ENCODE results near the gene KAT8. TPM values are rescaled to one million over a fixed set of nuclear protein-coding genes. Genes with fewer than 3 reads are reported as not detected.
"Not testable (repeated sequence)": the region's sequence is repeated elsewhere in the genome, so short reads cannot be mapped to it uniquely, and the experiment has no call there.

KAT8 gene
- total and polyA plus RNA-seq, 9 of the 15 experiments (the other 6 are each of a cell fraction or from before 2014, with no cell fraction given), result 10.0 to 98.5 (median 76.4) TPM

- POLR2A ChIA-PET, result interaction anchor here (2.9 kb wide), 1 partner anchor 11 kb away, joined by 22 read pairs; the partner anchor contains the start of gene FUS
- 43% methylated on average over 1 of the region's 2 CpGs for WGBS (ENCODE audit: insufficient coverage, low coverage, missing lambda C conversion rate)
- CTCF ChIA-PET (ENCODE audit: low intra/inter-chr PET ratio), result no interaction called here
- Histone ChIP-seq H3K27ac (ENCODE audit: extremely low read depth, low read depth, low read length) (no peak overlapping the region), H3K9me3 (replicated peaks; ENCODE audit: control insufficient read depth, insufficient read depth, low read depth, low read length) (no peaks in the 10 kb centered on the region), H3K9ac (ENCODE audit: insufficient read depth in 1 of 2, low read depth in 2 of 2, low read length in 2 of 2) (no peak overlapping the region), H4K20me1 (replicated peaks; ENCODE audit: control insufficient read depth, insufficient read depth, low read length) (no peaks in the 10 kb centered on the region), H3K27me3 (ENCODE audit: control insufficient read depth in 2 of 2, insufficient read depth in 2 of 2, low read length in 2 of 2) (no peaks in the 10 kb centered on the region), H3K4me1 (replicated peaks in 1 of 2; ENCODE audit: control insufficient read depth in 2 of 2, insufficient read depth in 2 of 2, low read length in 2 of 2) (peaks cover 0 to 3% of the 10 kb centered on the region in 2 experiments; a peak in 3 of 5 replicates), H3K9me1 (ENCODE audit: control insufficient read depth, insufficient read depth, low read length) (no peaks in the 10 kb centered on the region), H3K36me3 (ENCODE audit: control insufficient read depth, insufficient read depth, low read length) (no peaks in the 10 kb centered on the region), H3K79me2 (ENCODE audit: control insufficient read depth, insufficient read depth, low read length) (no peaks in the 10 kb centered on the region), H3K4me2 (ENCODE audit: insufficient read depth, low read length) (no peak overlapping the region), H3K4me3 (no peak overlapping the region), H2AFZ (ENCODE audit: low read depth, low read length) (no peak overlapping the region)
- TF ChIP-seq ZFX (CRISPR knock-in tag; IDR thresholded peaks at IDR 0.05), result no peak
- in situ Hi-C loops (cut with MboI) (no loop called here), intact Hi-C loops (cut with micrococcal nuclease) (no loop called here)
- no peak for DNase-seq (ENCODE audit: extremely low read depth in 1 of 4, low spot score in 3 of 4)
- no peak for ATAC-seq
- no TSS peak for BruUV-seq (replicated peaks)
- no peak for FAIRE-seq
These were observed 51.4 kb downstream of the KAT8 start for GRCh38 chr16:31168848-31169247.

GRCh38 chr16:31170048-31170447 lies 52.6 kb downstream of the KAT8 start:
- H3K4me1 ChIP-seq (replicated peaks in 1 of 2; ENCODE audit: control insufficient read depth in 2 of 2, insufficient read depth in 2 of 2, low read length in 2 of 2); H3K36me3 ChIP-seq (ENCODE audit: control insufficient read depth, insufficient read depth, low read length); POLR2A ChIA-PET; H3K27me3 ChIP-seq (ENCODE audit: control insufficient read depth in 2 of 2, insufficient read depth in 2 of 2, low read length in 2 of 2); H3K9me3 ChIP-seq (replicated peaks; ENCODE audit: control insufficient read depth, insufficient read depth, low read depth, low read length); BruUV-seq (replicated peaks); H3K27ac ChIP-seq (ENCODE audit: extremely low read depth, low read depth, low read length); H3K79me2 ChIP-seq (ENCODE audit: control insufficient read depth, insufficient read depth, low read length); H2AFZ ChIP-seq (ENCODE audit: low read depth, low read length); CTCF ChIA-PET (ENCODE audit: low intra/inter-chr PET ratio); H3K9me1 ChIP-seq (ENCODE audit: control insufficient read depth, insufficient read depth, low read length); H3K4me3 ChIP-seq; H3K9ac ChIP-seq (ENCODE audit: insufficient read depth in 1 of 2, low read depth in 2 of 2, low read length in 2 of 2); FAIRE-seq; in situ Hi-C loops (cut with MboI); DNase-seq (ENCODE audit: extremely low read depth in 1 of 4, low spot score in 3 of 4); H4K20me1 ChIP-seq (replicated peaks; ENCODE audit: control insufficient read depth, insufficient read depth, low read length); intact Hi-C loops (cut with micrococcal nuclease): not testable (repeated sequence)
- peak; percentile 33; the same call in 2 of the 3 replicates for ATAC-seq
- peak overlapping the region; percentile 8; the same call in 1 of the 2 replicates for H3K4me2 ChIP-seq (ENCODE audit: insufficient read depth, low read length)
- WGBS (ENCODE audit: insufficient coverage, low coverage, missing lambda C conversion rate), result no CpG with 5 or more reads among the region's 2 CpGs
- TF ChIP-seq ARID1B (IDR thresholded peaks at IDR 0.05) (0 out of 2 replicates have a peak, but pooled peaks have one; percentile 20), SOX6 (IDR thresholded peaks at IDR 0.05) (peak; percentile 80), KDM1A (IDR thresholded peaks at IDR 0.05) (peak in 1 of 2 experiments; percentile 9; a peak in 1 of 4 replicates), TAL1 (IDR thresholded peaks at IDR 0.05) (peak; percentile 27; the same call in 1 of the 2 replicates), FOXK2 (conservative IDR thresholded peaks at IDR 0.05 in 1 of 2, IDR thresholded peaks at IDR 0.05 in 1 of 2; ENCODE audit: low read depth in 2 of 2) (peak in 1 of 2 experiments; percentile 50; a peak in 1 of 4 replicates), CBFA2T3 (IDR thresholded peaks at IDR 0.05) (peak; percentile 77), RFX1 (IDR thresholded peaks at IDR 0.05) (peak; percentile 51), HMBOX1 (IDR thresholded peaks at IDR 0.05) (0 out of 2 replicates have a peak, but pooled peaks have one; percentile 11), CBFA2T2 (conservative IDR thresholded peaks at IDR 0.05) (peak; percentile 52)
